ENCODE measurements around the gene SMC3.
A peak's percentile ranks its signal among the peaks of the same experiment; 100 is the strongest.
"Not testable (repeated sequence)": the region's sequence is repeated elsewhere in the genome, so short reads cannot be mapped to it uniquely, and the experiment has no call there.

Gene SMC3

DNA sequence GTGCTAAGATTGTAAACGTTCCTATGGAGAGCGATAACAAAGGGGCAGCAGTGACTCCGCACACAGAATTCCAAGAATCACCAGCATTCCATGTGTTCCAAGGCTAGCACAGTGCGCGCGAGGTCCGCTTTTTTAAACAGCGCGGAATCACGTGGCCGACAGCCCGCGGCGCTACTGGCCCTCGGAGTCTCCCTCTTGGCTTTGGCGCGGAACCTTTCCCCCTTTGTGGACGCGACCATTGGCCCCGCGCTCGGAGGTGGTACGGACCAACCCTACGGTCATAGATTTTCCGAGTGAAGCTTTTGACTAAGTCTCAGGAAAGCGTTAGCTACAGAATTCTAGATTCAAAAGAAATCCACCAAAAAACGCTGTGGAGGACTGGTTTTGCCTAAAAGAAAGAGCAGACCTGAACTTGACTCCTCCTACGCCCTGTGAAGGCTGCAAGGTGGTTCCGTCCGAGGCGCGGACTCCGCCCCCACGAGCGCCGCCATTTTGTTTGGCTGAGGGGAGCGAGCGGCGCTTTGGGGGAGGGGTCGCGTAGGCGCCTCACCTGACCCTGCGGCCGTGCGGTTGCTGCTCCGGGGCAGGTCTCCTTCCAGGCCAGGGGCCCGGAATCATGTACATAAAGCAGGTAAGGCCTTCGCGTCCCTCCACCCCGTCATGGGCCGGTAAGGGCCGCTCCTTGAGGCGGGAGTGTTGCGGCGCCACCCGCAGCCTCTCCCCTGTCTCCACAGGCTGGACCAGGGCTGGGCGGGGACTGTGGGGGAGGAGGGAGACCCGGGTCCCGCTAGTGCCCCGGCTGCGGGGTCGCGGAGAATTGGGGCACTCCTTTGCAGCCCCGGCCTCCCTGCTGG lies at the start of gene SMC3:
Gene SMC3, plus strand, starts transcription at position 495 of the 854 bp plus-strand sequence. Its CDS starts 122 bp downstream, at position 617.
- DNase-seq: peak; percentile 87

DNA sequence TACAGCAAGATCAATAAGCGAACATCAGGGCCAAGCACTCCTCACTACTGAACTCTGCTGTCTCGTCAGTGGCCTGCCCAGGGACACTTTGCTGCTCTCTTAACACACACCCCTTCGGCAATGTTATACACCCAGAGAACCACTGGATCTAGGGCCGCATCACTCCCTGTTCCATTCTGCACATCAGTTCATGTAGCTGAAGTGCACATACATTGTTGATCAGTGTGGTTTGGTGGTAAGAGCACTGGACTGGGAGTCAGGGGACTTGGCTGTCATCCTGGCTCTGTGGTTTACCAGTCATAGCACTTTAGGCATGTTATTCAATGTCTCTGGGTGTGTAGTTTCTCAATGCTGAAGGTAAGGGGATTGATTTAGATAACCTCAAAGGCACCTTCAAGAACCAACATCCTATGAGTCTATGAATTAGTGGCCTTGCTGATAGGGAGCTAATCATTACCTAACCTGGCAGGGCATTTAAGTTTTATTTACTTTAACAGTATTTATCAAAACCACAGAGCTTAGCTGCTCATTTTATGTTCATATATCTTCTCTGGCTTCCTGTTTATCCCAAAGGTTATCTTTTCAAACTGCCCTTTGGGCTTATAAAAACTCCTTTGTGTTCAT lies 45.0 kb upstream of the SMC3 start:
- DNase-seq: no peak

DNA sequence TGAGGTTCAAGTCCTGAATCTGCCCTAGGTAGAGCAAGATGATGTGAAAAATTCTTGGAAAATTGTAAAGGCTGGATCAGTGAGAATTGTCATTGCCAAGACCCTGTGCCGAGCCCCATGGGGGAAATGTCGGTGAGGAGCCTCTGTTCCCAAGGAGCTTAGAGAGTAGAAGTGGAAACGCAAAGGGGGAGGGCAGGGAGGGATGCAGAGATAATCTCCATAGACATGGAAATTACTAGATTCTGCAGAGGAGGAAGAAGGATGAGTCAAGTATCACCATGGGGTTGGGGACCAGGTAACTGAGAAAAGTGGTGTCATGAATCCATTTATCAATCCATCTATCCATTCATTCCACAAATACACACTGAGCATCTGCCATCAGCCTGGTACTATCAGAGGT lies 43.8 kb upstream of the SMC3 start:
- no peak for DNase-seq

DNA sequence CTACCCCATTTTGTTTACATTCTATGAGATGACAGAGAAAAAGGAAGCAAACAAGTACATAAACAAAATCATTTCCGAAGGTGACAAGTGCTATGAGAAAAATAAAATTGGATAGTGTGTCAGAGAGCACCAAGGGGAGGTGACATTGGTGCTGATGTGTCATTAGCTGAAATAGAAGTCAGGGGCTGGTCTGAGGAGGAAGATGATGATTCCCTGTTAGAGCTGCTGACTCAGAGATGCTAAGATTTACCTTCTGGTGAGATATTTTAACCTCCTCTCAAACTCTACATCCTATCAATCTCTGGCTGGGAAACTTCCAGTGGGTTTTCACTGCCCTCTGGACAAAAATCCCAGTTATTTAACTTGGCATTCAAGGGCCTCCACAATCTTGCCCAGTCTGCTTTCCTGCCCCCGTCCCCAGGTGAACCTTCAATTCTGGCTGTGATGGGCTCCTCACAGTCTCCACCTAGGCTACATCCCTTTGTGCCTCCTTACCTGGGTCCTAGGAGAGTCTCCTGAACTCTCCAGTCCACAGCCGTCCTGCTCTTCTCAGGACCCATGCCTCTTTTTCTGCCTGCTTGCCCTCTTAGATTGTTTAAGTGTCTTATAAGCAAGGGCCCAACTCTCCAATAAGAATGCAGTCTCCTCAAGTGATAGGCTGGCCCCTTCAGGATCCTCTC lies 43.2 kb upstream of the SMC3 start:
- DNase-seq: no peak

DNA sequence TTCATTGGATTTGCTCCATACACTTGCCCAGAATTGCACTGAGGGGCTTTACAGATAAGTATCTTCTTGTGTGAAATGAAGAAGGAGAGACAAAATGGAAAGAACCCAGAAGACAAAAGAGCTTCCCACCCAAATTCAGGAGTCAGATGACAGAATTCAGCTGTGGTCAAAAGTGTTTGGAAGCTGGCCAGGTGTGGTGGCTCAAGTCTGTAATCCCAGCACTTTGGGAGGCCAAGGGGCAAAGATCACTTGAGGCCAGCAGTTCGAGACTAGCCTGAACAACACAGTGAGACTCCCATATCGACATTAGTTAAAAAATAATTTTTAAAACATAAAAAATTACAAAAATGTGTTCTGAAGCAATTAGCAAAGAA lies 42.6 kb upstream of the SMC3 start:
- no peak for DNase-seq

DNA sequence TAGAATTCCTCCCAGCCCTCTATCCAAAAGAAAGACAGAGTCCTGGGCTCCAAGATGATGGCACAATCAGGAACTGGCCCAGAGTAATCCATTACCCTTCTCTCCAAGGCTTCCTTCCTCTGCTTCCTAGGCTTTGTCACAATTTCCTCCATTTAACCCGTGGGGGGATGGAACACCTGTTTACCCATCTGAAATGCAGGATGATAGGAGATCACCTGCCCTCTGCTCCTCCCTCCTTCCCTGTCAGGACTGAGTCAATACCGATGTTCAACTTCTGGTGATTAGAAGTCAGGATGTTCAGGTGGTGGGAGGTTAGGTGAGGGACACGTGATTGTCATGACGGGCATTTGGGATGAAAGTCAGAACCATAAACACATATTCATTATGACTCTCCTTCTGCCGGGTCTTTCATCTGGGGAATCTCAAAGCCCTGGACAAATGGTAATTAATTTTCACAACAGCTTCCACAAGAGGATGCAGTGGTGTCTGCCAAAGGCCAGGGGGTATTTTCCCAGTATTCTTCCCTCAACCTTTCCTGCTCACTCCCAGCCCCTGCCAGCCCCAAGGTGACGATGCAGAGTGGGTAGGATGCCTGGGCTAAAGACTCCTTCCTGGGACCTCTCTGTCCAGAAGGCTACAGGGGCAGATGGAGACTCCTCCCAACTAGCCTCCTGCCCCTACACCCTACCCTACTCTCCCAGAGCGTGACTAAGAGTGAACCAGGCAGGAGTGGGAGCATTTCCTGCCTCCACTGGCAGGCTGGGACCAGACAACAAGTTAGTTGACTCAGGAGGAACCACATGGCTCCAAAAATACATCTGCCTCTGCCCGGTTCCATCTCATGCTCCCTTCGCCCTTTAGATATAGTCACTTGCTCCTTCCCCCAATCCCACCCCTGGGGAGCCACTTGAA lies 41.9 kb upstream of the SMC3 start:
- DNase-seq: no peak

DNA sequence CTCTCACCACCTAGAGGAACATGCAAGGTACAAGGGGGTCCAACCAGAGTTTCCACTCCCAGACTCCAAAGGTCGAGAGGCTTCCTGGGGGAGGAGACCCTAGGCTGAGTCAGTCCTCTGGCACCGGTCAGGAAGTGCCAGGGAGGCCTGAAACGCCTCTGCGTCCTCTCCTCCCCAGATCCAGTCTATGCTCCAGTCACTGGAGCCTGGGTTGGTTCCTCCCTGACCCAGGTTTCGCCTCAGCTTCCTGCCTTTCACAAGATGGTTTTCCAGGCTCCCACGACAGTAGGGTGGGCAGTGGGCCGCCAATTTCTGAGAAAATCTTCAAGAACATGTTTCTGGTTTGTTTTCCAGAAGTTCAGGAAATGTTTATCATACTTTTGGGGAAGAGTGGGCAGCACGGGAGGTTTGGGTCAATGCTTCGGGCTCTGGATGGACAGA lies 39.7 kb upstream of the SMC3 start:
- no peak for DNase-seq

DNA sequence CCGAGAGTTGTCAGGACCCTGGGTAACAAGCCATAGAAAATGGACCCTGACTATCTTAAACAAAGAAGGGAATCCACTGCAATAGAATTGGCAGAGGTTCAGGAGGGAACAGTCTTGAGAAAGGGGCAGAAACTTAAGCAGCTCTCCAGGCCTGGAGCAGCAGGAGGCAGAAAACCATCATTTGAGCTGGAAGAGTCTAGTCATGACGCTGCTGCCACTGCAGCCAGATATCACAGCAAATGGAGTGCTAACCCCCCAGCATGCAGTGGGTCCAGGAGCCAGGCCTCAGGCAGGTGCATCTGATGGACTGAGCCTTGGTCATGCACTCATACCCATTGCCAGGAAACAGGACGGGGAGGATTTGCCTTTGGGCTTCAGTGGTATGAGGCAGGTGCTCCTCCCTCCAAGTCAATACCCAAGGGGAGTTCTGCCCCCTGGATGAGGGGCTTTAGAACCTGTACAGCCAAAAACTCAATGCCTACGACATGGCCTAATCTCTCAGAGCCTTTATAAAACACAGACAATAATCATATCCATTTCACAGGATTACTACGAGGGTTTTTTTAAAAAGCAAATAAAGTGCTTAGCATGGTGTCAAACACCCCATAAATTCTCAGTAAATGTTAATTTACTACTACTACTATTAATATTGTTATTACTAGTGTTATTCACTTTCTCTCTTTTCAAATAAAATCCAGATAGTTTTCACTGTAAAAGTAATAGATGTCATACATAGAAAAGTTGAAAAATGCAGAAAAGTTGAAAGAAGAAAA lies 39.1 kb upstream of the SMC3 start:
- no peak for DNase-seq

DNA sequence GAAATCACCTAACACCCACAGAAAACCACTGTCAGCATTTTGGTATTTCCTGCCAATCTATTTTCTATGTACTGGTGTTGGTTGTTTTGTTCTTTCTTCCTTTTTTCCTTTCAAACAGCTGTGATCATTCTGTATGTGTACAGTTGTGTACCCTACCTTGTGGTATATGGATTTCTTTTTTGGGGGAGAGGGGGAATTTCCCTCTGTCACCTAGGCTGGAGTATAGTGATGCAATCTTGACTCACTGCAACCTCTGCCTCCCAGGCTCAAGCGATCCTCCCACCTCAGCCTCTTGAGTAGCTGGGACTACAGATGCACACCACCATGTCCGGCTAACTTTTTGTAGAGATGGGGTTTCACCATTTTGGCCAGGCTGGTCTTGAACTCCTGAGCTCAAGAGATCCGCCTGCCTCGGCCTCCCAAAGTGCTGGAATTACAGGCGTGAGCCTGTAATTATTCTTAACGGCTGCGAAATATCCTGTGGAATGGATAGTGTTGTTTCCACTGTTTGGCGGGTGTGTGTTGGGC lies 38.4 kb upstream of the SMC3 start:
- not testable (repeated sequence) for DNase-seq

DNA sequence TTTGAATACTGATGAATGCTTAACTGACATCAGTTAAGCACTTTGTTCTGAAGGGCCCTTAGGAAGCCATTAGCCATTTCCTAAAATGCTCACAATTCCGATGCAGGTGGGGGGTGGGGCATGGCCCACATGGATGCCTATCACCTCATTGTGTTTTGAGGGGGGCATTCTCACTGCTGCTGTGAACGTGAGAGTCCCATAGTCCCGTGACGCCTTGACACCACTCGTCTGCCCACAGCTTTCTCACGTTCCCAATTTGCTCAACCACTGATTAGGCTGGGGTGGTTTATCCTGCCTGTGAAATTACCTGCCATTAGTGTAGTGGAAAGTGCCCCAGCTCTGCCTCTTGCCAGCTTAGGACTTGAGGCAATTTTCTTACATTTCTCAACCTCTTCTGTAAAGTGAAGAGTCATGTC lies 37.9 kb upstream of the SMC3 start:
- no peak for DNase-seq

DNA sequence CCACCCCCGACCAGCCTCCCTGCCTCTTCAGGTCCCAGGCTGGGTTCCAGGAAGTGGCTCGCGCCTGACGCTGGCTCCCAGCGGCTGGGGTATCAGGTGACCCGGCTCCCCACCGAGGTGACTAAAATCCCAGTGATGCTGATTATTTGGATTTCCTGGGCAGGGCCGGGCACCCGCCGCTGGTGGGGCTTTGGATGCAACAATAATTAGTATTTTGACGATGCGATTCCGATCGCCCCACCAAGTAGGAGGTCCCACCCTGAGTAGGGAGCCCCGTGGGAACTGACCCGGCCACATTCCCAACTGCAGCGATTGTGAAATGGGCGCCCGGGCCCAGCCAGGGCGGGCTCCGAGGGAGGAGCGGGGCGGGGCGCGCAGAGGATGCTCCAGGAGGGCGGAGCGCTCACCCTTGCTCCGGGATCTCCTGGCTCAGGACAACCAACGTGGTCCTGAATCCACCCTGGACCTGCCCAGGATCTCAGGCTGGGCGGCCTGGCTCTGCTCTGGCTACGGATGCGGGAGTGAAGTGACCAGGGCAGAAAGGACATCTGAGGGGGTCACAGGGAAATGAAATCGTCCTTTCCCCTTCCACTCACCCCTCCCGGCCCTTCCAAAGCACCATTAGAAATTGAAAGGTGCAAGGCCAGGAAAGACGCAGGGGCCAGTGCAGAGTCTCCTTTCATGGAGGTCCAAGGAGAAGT lies 37.2 kb upstream of the SMC3 start:
- DNase-seq: no peak

DNA sequence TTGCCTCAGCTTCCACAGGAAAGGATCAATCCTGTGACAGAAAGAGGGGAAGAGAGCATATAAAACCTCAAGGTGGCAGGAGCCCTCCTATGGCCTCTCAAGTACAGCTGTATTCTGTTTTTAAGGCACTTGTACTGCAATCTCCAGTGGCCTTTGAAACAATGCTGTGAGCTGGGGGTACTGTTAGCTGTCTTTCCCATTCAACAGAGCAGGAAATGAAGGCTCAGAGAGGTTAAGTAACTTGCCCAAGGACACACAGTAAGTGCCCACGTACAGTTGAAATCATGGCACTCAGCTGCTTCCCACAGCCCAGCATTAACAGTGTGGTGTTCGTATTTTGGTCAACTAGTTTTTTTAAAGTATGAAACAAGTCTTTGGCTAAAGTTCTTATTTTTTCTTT lies 35.8 kb upstream of the SMC3 start:
- no peak for DNase-seq

DNA sequence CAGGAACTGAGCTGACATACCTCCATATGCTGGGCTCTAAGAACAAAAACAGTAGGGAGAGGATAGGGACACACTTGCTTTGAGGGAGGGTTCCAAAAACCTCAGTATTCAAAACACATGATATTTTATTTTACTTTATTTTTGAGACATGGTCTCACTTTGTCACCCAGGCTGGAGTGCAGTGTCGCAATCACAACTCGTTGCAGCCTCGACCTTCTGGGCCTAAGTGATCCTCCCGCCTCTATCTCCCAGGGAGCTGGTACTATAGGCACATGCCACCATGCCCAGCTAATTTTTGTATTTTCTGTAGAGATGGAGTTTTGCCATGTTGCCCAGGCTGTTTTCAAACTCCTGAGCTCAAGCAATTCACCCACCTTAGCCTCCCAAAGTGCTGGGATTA lies 34.9 kb upstream of the SMC3 start:
- DNase-seq: not testable (repeated sequence)

DNA sequence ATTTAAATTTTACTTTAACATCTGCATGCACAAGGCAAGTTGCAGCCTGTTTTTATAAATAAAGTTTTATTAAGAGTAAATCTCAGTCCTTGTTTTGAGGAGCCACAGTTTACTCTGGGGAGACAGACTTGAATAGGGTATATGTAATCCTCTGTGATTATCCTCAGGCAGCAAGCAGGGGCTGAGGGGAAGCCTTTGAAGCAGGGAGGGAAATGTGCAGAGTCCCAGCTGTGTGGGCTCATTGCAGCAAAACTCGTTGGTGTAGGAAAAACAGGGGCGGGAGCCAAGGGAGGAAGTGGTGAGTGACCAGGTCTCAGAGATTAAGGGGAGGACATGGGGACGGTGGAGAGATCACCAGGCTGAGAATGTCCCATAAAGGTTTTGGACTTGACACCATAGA lies 34.3 kb upstream of the SMC3 start:
- no peak for DNase-seq

DNA sequence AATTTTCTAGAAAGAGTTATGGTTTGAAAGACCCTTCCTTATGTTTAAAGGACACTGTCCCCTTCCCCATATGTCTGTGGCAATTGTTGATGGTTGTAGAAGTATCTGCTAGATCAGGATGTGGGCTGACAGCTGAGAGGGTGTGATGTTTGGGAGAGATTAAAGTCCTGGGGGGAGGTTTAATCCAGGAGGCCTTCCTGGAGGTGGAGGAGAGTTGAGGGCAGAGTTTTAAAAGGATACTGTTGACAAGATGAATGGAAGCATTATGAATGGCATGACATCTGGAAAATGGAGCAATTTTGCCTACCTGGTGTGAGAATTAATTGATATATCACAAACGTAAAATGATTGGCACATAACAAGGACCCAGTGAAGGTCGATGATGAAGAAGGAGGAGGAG lies 32.9 kb upstream of the SMC3 start:
- DNase-seq: no peak

DNA sequence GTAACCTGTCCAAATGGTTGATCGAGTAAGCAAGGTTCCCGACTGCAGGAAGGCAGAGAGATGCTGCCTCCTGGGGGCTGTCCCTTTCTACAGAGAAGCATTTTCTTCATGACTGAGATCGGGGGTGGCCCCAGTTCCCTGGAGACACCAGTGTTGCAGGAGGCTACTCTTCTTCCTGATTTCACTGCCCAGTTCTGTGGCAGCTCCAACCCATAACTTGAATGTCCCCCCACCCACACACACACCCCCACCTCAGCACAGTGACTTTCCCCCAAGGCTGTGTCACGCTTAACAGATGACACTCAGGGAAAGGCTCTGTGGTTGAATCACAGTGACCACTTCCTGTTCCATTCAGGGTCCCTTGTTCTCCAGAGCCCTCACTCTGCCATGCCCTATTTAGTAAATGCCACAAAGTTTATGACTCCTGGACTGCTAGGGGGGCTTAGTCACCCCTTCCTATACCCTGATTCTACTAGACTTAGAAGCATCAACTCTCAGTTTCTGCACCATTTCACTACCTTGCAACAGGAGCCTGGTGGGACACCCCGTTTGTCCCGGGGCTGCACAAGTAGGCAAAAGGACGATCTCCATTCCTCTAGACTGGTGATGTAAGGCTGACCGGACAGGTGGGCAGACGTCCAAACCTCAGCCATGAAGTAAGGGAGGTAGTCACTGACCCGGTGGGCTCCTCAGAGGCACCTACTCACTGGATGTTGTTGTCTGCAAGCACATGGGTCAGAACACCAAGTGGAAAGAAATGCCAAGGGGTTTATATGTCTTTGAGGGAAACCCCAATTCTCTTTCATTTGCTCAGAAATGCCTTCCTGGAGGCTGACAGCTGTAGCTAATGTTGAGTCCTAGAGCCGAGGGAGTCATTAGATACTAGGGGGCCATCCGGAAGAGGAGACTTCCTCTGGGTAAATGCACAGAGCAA lies 31.3 kb upstream of the SMC3 start:
- DNase-seq: no peak

DNA sequence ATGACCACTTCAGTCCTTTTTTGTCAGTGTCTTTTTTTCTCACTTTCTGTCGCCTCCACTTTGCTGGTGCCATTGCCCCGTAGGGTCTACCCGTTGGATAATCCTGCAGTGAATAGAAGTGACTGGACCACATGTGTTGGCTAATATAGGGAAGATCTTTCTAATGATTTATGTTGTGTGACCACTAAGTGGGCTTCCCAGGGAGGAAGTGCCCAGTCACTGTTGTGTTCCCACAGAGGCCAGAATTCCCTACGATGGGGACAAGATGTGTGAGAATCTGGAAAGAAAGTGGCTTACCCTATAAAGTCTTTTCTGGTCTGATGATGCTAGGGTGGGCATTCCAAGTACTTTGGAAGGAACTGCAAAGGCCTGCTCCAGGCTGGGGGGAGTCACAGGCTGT lies 28.4 kb upstream of the SMC3 start:
- no peak for DNase-seq

DNA sequence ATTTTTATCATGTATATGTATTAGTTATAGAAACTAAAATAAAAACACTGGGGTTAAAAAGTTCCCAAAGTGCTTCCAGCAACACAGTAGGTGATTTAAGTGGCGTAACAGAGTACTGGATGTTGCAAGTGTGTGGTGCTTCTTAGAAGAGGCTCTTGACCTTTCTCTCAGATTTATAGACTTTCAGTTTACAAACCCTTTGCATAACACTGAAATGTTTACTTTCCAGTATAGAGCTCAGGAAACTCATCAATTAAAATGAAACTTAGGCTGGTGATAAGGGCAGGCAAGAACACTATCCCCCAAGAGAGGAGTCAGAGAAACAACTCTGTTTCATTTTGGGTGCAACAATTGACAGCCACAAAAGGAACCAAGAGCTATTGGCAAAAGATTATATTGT lies 27.5 kb upstream of the SMC3 start:
- no peak for DNase-seq

DNA sequence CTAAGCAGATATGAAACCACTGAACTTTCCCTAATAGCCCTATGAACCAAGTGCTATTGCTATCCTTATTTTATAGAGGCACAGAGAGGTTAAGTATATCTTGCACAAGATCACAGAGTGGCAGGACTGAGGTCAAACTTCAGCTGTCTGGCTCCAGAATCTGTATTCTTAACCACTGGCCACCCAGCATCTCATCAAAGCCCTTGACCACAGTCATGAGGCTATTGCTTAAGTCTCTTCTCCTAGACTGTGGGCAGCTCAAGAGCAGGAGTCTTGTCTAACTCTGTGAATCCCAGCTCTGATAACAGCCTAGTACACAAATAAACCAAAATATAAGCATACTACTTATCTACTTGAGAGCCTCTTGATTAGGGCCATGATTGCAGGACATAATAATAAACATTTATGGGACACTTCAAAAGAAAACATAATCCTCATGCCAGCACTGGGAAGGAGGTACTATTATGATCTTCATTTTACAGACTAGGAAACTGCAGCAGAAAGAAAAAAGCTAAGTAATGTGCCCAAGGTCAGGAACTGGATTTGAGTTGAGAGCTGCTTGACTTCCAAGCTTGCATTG lies 22.4 kb upstream of the SMC3 start:
- no peak for DNase-seq

DNA sequence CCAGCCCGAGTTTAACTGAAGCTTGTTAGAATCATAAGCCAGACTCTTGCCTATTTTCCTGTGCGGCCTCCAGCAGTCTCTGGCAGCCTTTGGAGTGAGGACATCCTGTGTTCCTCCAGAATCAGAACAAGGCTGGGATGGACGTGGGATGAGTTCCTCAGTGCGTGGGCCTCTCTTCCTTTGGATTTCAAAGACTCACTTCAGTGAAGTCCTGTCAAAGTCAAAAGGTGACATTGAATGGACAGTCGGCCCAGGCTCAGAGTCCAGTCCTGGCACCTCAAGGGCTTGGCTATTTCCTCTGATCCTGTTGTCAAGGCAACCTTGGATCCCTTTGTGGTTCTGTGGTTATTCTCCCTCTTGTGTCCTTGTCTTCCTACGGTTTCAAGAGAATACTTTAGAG lies 21.4 kb upstream of the SMC3 start:
- no peak for DNase-seq

Measured in DMS 273 treated with DMSO at 0.1 percent for 48 hours (cell line).